HepG2 (cell line): Measurements from ENCODE around the gene NKPD1. TPM values are rescaled to one million over a fixed set of nuclear protein-coding genes. Genes with fewer than 3 reads are reported as not detected.

Source experiments
- ARHGAP35 ChIP-seq: sonication (generic); formaldehyde crosslinking; IDR thresholded peaks from 2 replicates; pipeline ENCODE4 v1.9.0; 2022; ENCODE audit warnings: mild to moderate bottlenecking, inconsistent platforms, moderate library complexity, missing genetic modification reagents, borderline replicate concordance
- CCDC6 ChIP-seq: sonication (generic); formaldehyde crosslinking; IDR thresholded peaks from 2 replicates; pipeline ENCODE4 v1.8.1; 2022; ENCODE audit warnings: mild to moderate bottlenecking, missing genetic modification reagents, moderate library complexity
- FOXP1 ChIP-seq, 2 experiments: fragments of 450-650 bp in 1 of 2; IDR thresholded peaks; 2 replicates each; pipeline ENCODE4 v1.6.1; 2017 to 2018; ENCODE audit warnings: antibody characterized with exemption in 1 of 2
- KDM4B ChIP-seq: sonication (generic); formaldehyde crosslinking; IDR thresholded peaks from 2 replicates; pipeline ENCODE4 v1.4.0; 2020; ENCODE audit warnings: missing genetic modification reagents
- KDM5B ChIP-seq: sonication (generic); formaldehyde crosslinking; IDR thresholded peaks from 2 replicates; pipeline ENCODE4 v1.4.0; 2020; ENCODE audit warnings: missing genetic modification reagents, mild to moderate bottlenecking, borderline replicate concordance
- MED1 ChIP-seq: sonication (generic); formaldehyde crosslinking; IDR thresholded peaks from 2 replicates; pipeline ENCODE4 v1.4.0; 2020; ENCODE audit warnings: missing genetic modification reagents
- PTBP1 ChIP-seq: fragments of 200-400 bp; formaldehyde crosslinking; IDR thresholded peaks from 2 replicates; pipeline ENCODE4 v1.6.1; 2018; ENCODE audit warnings: low read length, low read depth; ENCODE audit not compliant: poor library complexity, severe bottlenecking
- SALL1 ChIP-seq: sonication (generic); formaldehyde crosslinking; IDR thresholded peaks from 2 replicates; pipeline ENCODE4 v1.8.0; 2022; ENCODE audit warnings: mild to moderate bottlenecking, missing genetic modification reagents
- SIX1 ChIP-seq: sonication (generic); formaldehyde crosslinking; IDR thresholded peaks from 2 replicates; pipeline ENCODE4 v1.4.0; 2020; ENCODE audit warnings: missing genetic modification reagents, borderline replicate concordance
- SMARCC2 ChIP-seq: fragments of 450-650 bp; IDR thresholded peaks from 2 replicates; pipeline ENCODE4 v1.6.1; 2017; ENCODE audit warnings: antibody characterized with exemption, mild to moderate bottlenecking
- SP140L ChIP-seq: sonication (generic); formaldehyde crosslinking; IDR thresholded peaks from 2 replicates; pipeline ENCODE4 v1.4.0; 2020; ENCODE audit warnings: missing genetic modification reagents, borderline replicate concordance
- SRSF4 ChIP-seq: fragments of 200-400 bp; formaldehyde crosslinking; IDR thresholded peaks from one replicate; pipeline ENCODE4 v1.6.1; 2018; ENCODE audit warnings: mild to moderate bottlenecking, low read depth, low read length, moderate library complexity; ENCODE audit not compliant: poor library complexity, severe bottlenecking
- STAG1 ChIP-seq: sonication (generic); formaldehyde crosslinking; IDR thresholded peaks from 2 replicates; pipeline ENCODE4 v1.4.0; 2020; ENCODE audit warnings: missing genetic modification reagents
- ZNF207 ChIP-seq: fragments of 450-650 bp; IDR thresholded peaks from 2 replicates; pipeline ENCODE4 v1.6.1; 2016; ENCODE audit warnings: antibody characterized with exemption, borderline replicate concordance
- ZNF367 ChIP-seq: sonication (generic); formaldehyde crosslinking; IDR thresholded peaks from 2 replicates; pipeline ENCODE4 v1.4.0; 2020; ENCODE audit warnings: missing genetic modification reagents, borderline replicate concordance
- ZNF563 ChIP-seq: sonication (generic); formaldehyde crosslinking; IDR thresholded peaks from 2 replicates; pipeline ENCODE4 v1.8.0; 2022; ENCODE audit warnings: mild to moderate bottlenecking, moderate library complexity, missing genetic modification reagents
- ZNF775 ChIP-seq: sonication (generic); formaldehyde crosslinking; IDR thresholded peaks from 2 replicates; pipeline ENCODE4 v1.4.0; 2020; ENCODE audit warnings: missing genetic modification reagents, mild to moderate bottlenecking, moderate library complexity, borderline replicate concordance
- ZNF781 ChIP-seq: sonication (generic); formaldehyde crosslinking; IDR thresholded peaks from 2 replicates; pipeline ENCODE4 v1.5.1; 2020; ENCODE audit warnings: borderline replicate concordance, mild to moderate bottlenecking, missing genetic modification reagents; ENCODE audit errors: not compliant biosample characterization
- polyA plus RNA-seq, 8 experiments: library from polyadenylated mRNA; depleted of rRNA in 3 of 8; stranded (reverse) in 7 of 8; unstranded in 1 of 8; fragments of >200 nt; fragmentation: Illumina TruSeq in 4 of 8; extraction: Trizol in 4 of 8; gene quantifications; 2 replicates each; pipeline versions ENCODE4 v1.2.1 to v1.2.3, GENCODE V29; 2011 to 2016; ENCODE audit warnings: low read depth in 4 of 8, missing spikeins in 1 of 8, mixed read lengths in 1 of 8; ENCODE audit not compliant: insufficient read depth in 1 of 8
- total RNA-seq, 5 experiments: library from RNA; depleted of rRNA; stranded (reverse); fragments of >200 nt; fragmentation: Illumina TruSeq; extraction: Trizol; gene quantifications; 2 replicates each; pipeline ENCODE4 v1.2.3, GENCODE V29; 2016; ENCODE audit warnings: low read depth in 1 of 5
- TF ChIP-seq, protein P1 (sequence below): IDR thresholded peaks from 2 replicates; pipeline ENCODE4 v1.6.1; 2018; ENCODE audit warnings: missing genetic modification reagents, mild to moderate bottlenecking, missing compliant biosample characterization
- TF ChIP-seq, protein P2 (sequence below): sonication (generic); formaldehyde crosslinking; IDR thresholded peaks from 2 replicates; pipeline ENCODE4 v1.4.0; 2020; ENCODE audit warnings: missing genetic modification reagents
- TF ChIP-seq, protein P3 (sequence below): sonication (generic); formaldehyde crosslinking; IDR thresholded peaks from 2 replicates; pipeline ENCODE4 v1.8.1; 2023; ENCODE audit warnings: mild to moderate bottlenecking, moderate library complexity, missing genetic modification reagents
- TF ChIP-seq, protein P4 (sequence below): sonication (generic); formaldehyde crosslinking; IDR thresholded peaks from 2 replicates; pipeline ENCODE4 v1.4.0; 2020; ENCODE audit warnings: missing genetic modification reagents

Gene NKPD1
- total and polyA plus RNA-seq, 2 of the 13 experiments (the other 11 are each of a cell fraction or from before 2014, with no cell fraction given), result 0.03 TPM; not detected in 1

DNA sequence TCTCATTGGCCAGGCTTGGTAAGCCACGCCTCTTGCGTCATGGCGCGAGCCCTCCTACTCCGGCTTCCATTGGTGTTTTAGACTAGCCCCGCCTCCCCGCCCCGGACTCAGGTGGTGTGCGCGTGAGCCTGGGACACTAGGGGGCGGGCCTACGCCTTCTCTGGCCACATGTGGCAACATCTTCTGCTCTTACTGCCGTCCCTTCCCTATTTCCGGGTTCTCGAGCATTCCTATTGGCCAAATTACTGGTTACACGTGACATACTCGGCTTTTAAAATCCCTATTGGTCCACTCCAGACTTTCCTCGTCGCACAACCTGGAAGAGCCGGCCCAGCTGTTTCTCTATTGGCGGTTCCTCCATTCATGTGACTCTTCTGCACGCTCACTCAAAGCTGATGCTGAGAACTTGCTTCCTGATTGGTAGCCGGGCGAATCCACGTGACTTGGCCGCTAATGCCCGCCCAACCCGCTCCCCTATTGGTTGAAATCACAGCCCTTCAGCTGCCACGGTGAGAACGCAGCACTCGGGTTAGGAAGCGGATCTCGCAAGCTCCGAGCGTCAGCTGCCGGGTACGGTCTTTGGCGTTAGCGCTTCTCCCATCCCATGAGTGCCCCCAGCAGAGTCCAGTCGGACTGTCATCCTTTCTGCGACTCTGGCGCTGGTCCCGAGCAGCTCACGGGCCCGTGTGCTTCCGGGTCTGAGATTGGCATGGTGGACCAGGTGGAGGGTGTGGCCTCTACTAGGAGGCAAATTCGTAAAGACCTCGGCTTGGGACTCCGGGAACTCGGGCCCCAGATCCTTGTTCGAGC, 17.7 kb upstream of the NKPD1 start, which contains the start of gene BLOC1S3 (continued):
- no peak for TF ChIP-seq ZNF367 (CRISPR knock-in tag)
- TF ChIP-seq CCDC6, result no peak
- no peak for TF ChIP-seq FOXP1 (IDR thresholded peaks at IDR 0.05)
- TF ChIP-seq FOXP1 (CRISPR knock-in tag; IDR thresholded peaks at IDR 0.05), result no peak
- 0 out of 2 replicates have a peak, but pooled peaks have one; percentile 22 for TF ChIP-seq ARHGAP35 (CRISPR knock-in tag)
- TF ChIP-seq ZNF775 (CRISPR knock-in tag), result no peak
- TF ChIP-seq, protein P1, sequence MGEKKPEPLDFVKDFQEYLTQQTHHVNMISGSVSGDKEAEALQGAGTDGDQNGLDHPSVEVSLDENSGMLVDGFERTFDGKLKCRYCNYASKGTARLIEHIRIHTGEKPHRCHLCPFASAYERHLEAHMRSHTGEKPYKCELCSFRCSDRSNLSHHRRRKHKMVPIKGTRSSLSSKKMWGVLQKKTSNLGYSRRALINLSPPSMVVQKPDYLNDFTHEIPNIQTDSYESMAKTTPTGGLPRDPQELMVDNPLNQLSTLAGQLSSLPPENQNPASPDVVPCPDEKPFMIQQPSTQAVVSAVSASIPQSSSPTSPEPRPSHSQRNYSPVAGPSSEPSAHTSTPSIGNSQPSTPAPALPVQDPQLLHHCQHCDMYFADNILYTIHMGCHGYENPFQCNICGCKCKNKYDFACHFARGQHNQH (CRISPR knock-in tag), result no peak; the same call in 1 of the 2 replicates
- TF ChIP-seq, protein P2, sequence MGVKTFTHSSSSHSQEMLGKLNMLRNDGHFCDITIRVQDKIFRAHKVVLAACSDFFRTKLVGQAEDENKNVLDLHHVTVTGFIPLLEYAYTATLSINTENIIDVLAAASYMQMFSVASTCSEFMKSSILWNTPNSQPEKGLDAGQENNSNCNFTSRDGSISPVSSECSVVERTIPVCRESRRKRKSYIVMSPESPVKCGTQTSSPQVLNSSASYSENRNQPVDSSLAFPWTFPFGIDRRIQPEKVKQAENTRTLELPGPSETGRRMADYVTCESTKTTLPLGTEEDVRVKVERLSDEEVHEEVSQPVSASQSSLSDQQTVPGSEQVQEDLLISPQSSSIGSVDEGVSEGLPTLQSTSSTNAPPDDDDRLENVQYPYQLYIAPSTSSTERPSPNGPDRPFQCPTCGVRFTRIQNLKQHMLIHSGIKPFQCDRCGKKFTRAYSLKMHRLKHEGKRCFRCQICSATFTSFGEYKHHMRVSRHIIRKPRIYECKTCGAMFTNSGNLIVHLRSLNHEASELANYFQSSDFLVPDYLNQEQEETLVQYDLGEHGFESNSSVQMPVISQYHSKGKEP (CRISPR knock-in tag), result no peak
- peak; percentile 14 for TF ChIP-seq ZNF781 (CRISPR knock-in tag)
- TF ChIP-seq KDM5B (CRISPR knock-in tag), result no peak
- TF ChIP-seq PTBP1, result no peak
- no peak for TF ChIP-seq SP140L (CRISPR knock-in tag)
- no peak for TF ChIP-seq ZNF563 (CRISPR knock-in tag)
- TF ChIP-seq, protein P3, sequence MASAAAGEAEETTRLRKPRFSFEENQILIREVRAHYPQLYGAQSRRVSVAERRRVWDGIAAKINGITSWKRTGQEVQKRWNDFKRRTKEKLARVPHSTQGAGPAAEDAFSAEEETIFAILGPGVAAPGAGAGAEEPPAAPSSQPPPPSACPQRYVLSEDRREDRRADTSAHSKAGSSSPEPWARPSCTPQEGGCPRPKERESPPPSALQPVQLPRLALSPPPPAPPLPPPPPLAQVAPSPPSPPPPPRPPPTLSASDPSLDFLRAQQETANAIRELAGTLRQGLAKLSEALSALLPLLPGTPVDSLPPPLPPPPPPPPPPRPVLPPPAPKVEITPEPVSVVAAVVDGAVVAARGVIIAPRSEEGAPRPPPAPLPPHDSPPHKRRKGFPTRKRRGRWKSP, result peak; percentile 29
- TF ChIP-seq SRSF4, result no peak
- peak; percentile 15; the same call in 1 of the 2 replicates for TF ChIP-seq MED1 (CRISPR knock-in tag)
- no peak; the same call in none of the 2 replicates for TF ChIP-seq SALL1 (CRISPR knock-in tag)
- TF ChIP-seq KDM4B (CRISPR knock-in tag), result no peak
- TF ChIP-seq SIX1 (CRISPR knock-in tag), result no peak
- TF ChIP-seq STAG1, result peak; percentile 12; the same call in 1 of the 2 replicates
- no peak for TF ChIP-seq SMARCC2
- TF ChIP-seq ZNF207, result no peak
- TF ChIP-seq, protein P4, sequence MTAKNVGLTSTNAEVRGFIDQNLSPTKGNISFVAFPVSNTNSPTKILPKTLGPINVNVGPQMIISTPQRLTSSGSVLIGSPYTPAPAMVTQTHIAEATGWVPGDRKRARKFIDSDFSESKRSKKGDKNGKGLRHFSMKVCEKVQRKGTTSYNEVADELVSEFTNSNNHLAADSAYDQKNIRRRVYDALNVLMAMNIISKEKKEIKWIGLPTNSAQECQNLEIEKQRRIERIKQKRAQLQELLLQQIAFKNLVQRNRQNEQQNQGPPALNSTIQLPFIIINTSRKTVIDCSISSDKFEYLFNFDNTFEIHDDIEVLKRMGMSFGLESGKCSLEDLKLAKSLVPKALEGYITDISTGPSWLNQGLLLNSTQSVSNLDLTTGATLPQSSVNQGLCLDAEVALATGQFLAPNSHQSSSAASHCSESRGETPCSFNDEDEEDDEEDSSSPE, result 0 out of 2 replicates have a peak, but pooled peaks have one; percentile 39
